HepG2 (cell line): Measurements from ENCODE around the gene STK4. TPM values are rescaled to one million over a fixed set of nuclear protein-coding genes. Genes with fewer than 3 reads are reported as not detected.

ENCODE experiments used
- ARNT2 ChIP-seq: sonication (generic); formaldehyde crosslinking; IDR thresholded peaks from 2 replicates; pipeline ENCODE4 v1.8.0; 2022; ENCODE audit warnings: mild to moderate bottlenecking, low read depth, missing genetic modification reagents, moderate library complexity
- ATF5 ChIP-seq: sonication (generic); formaldehyde crosslinking; IDR thresholded peaks from 2 replicates; pipeline ENCODE4 v1.4.0; 2020; ENCODE audit warnings: mild to moderate bottlenecking, low read depth, missing genetic modification reagents
- ATF7-NPFF ChIP-seq: sonication (generic); formaldehyde crosslinking; IDR thresholded peaks from 2 replicates; pipeline ENCODE4 v1.8.1; 2023; ENCODE audit warnings: mild to moderate bottlenecking, low read depth, missing genetic modification reagents, moderate library complexity
- CERS6 ChIP-seq: sonication (generic); formaldehyde crosslinking; IDR thresholded peaks from 2 replicates; pipeline ENCODE4 v1.5.0; 2020; ENCODE audit warnings: missing genetic modification reagents
- CHD4 ChIP-seq: fragments of 200-600 bp; sonication (generic); IDR thresholded peaks from 2 replicates; pipeline ENCODE4 v1.7.0; 2017; ENCODE audit warnings: mild to moderate bottlenecking, low read length, borderline replicate concordance
- DBP ChIP-seq: sonication (generic); formaldehyde crosslinking; IDR thresholded peaks from 2 replicates; pipeline ENCODE4 v1.4.0; 2020; ENCODE audit warnings: missing genetic modification reagents; ENCODE audit errors: not compliant biosample characterization
- ETV6 ChIP-seq: sonication (generic); formaldehyde crosslinking; conservative IDR thresholded peaks from 2 replicates; pipeline ENCODE4 v1.4.0; 2020; ENCODE audit warnings: missing genetic modification reagents
- FOSL1 ChIP-seq: sonication (generic); formaldehyde crosslinking; IDR thresholded peaks from 2 replicates; pipeline ENCODE4 v1.9.0; 2021; ENCODE audit warnings: missing genetic modification reagents, borderline replicate concordance
- GFI1 ChIP-seq: sonication (generic); formaldehyde crosslinking; IDR thresholded peaks from 2 replicates; pipeline ENCODE4 v1.5.0; 2020; ENCODE audit warnings: missing genetic modification reagents, mild to moderate bottlenecking, borderline replicate concordance
- GRHL1 ChIP-seq: sonication (generic); formaldehyde crosslinking; conservative IDR thresholded peaks from 2 replicates; pipeline ENCODE4 v1.8.0; 2022; ENCODE audit warnings: missing genetic modification reagents
- HNRNPLL ChIP-seq: fragments of 200-400 bp; formaldehyde crosslinking; IDR thresholded peaks from 2 replicates; pipeline ENCODE4 v1.6.1; 2017; ENCODE audit warnings: mild to moderate bottlenecking, low read depth, low read length; ENCODE audit not compliant: poor library complexity, severe bottlenecking
- HOXA9 ChIP-seq: sonication (generic); formaldehyde crosslinking; IDR thresholded peaks from 2 replicates; pipeline ENCODE4 v1.8.1; 2022; ENCODE audit warnings: missing genetic modification reagents, mild to moderate bottlenecking, moderate library complexity, borderline replicate concordance
- KAT2B ChIP-seq: fragments of 150-350 bp; IDR thresholded peaks from 2 replicates; pipeline ENCODE4 v1.6.1; 2014; ENCODE audit warnings: low read depth, low read length, borderline replicate concordance
- KLF12 ChIP-seq: sonication (generic); formaldehyde crosslinking; IDR thresholded peaks from 2 replicates; pipeline ENCODE4 v1.4.0; 2020; ENCODE audit warnings: missing genetic modification reagents, borderline replicate concordance
- MAX ChIP-seq: IDR thresholded peaks from 2 replicates; pipeline ENCODE4 v1.6.1; 2012; ENCODE audit warnings: inconsistent platforms
- RBFOX2 ChIP-seq: fragments of 200-400 bp; formaldehyde crosslinking; IDR thresholded peaks from 2 replicates; pipeline ENCODE4 v1.6.1; 2017; ENCODE audit warnings: low read depth, mild to moderate bottlenecking, low read length
- RFX3 ChIP-seq: IDR thresholded peaks from 2 replicates; pipeline ENCODE4 v1.6.1; 2016; ENCODE audit warnings: missing biosample characterization, missing genetic modification reagents
- SPEN ChIP-seq: sonication (generic); formaldehyde crosslinking; IDR thresholded peaks from 2 replicates; pipeline ENCODE4 v1.5.1; 2020; ENCODE audit warnings: low read depth, mild to moderate bottlenecking, missing genetic modification reagents
- ZNF20 ChIP-seq: sonication (generic); formaldehyde crosslinking; IDR thresholded peaks from 2 replicates; pipeline ENCODE4 v1.4.0; 2020; ENCODE audit warnings: mild to moderate bottlenecking, moderate library complexity, missing genetic modification reagents
- ZNF329 ChIP-seq: sonication (generic); formaldehyde crosslinking; IDR thresholded peaks from 2 replicates; pipeline ENCODE4 v1.9.0; 2021; ENCODE audit warnings: low read depth, mild to moderate bottlenecking, missing genetic modification reagents
- ZNF430 ChIP-seq: sonication (generic); formaldehyde crosslinking; IDR thresholded peaks from 2 replicates; pipeline ENCODE4 v1.9.0; 2021; ENCODE audit warnings: mild to moderate bottlenecking, missing genetic modification reagents
- ZNF446 ChIP-seq: sonication (generic); formaldehyde crosslinking; IDR thresholded peaks from 2 replicates; pipeline ENCODE4 v1.5.0; 2020; ENCODE audit warnings: mild to moderate bottlenecking, missing genetic modification reagents
- ZNF746 ChIP-seq: sonication (generic); formaldehyde crosslinking; IDR thresholded peaks from 2 replicates; pipeline ENCODE4 v1.8.0; 2022; ENCODE audit warnings: mild to moderate bottlenecking, missing genetic modification reagents
- ZNF782 ChIP-seq: sonication (generic); formaldehyde crosslinking; IDR thresholded peaks from 2 replicates; pipeline ENCODE4 v1.4.0; 2020; ENCODE audit warnings: missing genetic modification reagents, mild to moderate bottlenecking, borderline replicate concordance
- ZSCAN30 ChIP-seq: sonication (generic); formaldehyde crosslinking; IDR thresholded peaks from 2 replicates; pipeline ENCODE4 v1.5.0; 2020; ENCODE audit warnings: mild to moderate bottlenecking, missing genetic modification reagents
- polyA plus RNA-seq, 8 experiments: library from polyadenylated mRNA; depleted of rRNA in 3 of 8; stranded (reverse) in 7 of 8; unstranded in 1 of 8; fragments of >200 nt; fragmentation: Illumina TruSeq in 4 of 8; extraction: Trizol in 4 of 8; gene quantifications; 2 replicates each; pipeline versions ENCODE4 v1.2.1 to v1.2.3, GENCODE V29; 2011 to 2016; ENCODE audit warnings: low read depth in 4 of 8, missing spikeins in 1 of 8, mixed read lengths in 1 of 8; ENCODE audit not compliant: insufficient read depth in 1 of 8
- total RNA-seq, 5 experiments: library from RNA; depleted of rRNA; stranded (reverse); fragments of >200 nt; fragmentation: Illumina TruSeq; extraction: Trizol; gene quantifications; 2 replicates each; pipeline ENCODE4 v1.2.3, GENCODE V29; 2016; ENCODE audit warnings: low read depth in 1 of 5

STK4 gene
- total and polyA plus RNA-seq, 2 of the 13 experiments (the other 11 are each of a cell fraction or from before 2014, with no cell fraction given), result 25.6 to 38.3 TPM

- TF ChIP-seq ZNF782 (CRISPR knock-in tag) (no peak), KAT2B (no peak), ZNF329 (CRISPR knock-in tag) (no peak), CHD4 (peak; percentile 53; the same call in 1 of the 2 replicates), ZNF430 (CRISPR knock-in tag) (no peak), ZNF446 (CRISPR knock-in tag) (0 out of 2 replicates have a peak, but pooled peaks have one; percentile 44), CERS6 (no peak), ZNF20 (no peak), ARNT2 (CRISPR knock-in tag) (no peak), GRHL1 (CRISPR knock-in tag) (no peak), GFI1 (CRISPR knock-in tag) (no peak), FOSL1 (CRISPR knock-in tag) (no peak), ATF7-NPFF (CRISPR knock-in tag) (no peak), ZSCAN30 (CRISPR knock-in tag) (no peak), ZNF746 (no peak; the same call in 1 of the 2 replicates), DBP (CRISPR knock-in tag) (no peak), ATF5 (CRISPR knock-in tag) (no peak), RBFOX2 (no peak), SPEN (CRISPR knock-in tag) (no peak), KLF12 (CRISPR knock-in tag) (no peak), HNRNPLL (no peak), HOXA9 (CRISPR knock-in tag) (no peak), RFX3 (CRISPR knock-in tag) (no peak), ETV6 (no peak), MAX (peak; percentile 34; the same call in 1 of the 2 replicates)
Measured at GRCh38 chr20:45077559-45077958, 111.2 kb downstream of the STK4 start (continued).
